Loucy (cell line): Measurements from ENCODE around the gene RAD52.

ENCODE experiments used
- H2AFZ ChIP-seq: fragments of 200-600 bp; sonication (generic); 2 replicates; pipeline ENCODE4 v1.6.0; 2016; ENCODE audit warnings: antibody characterized with exemption, mild to moderate bottlenecking, low read length, moderate library complexity
- H3F3A ChIP-seq: fragments of 200-600 bp; 2 replicates; pipeline ENCODE4 v1.6.0; 2016; ENCODE audit warnings: antibody characterized with exemption, low read depth, mild to moderate bottlenecking
- H3K27me3 ChIP-seq: fragments of 200-600 bp; sonication (generic); 2 replicates; pipeline ENCODE4 v1.6.1; 2014; ENCODE audit warnings: low read length, mild to moderate bottlenecking; ENCODE audit not compliant: insufficient read depth, poor library complexity, severe bottlenecking
- H3K36me3 ChIP-seq: fragments of 200-600 bp; sonication (generic); 2 replicates; pipeline ENCODE4 v1.6.1; 2016; ENCODE audit warnings: low read length; ENCODE audit not compliant: insufficient read depth
- H3K4me1 ChIP-seq: fragments of 200-600 bp; sonication (generic); 2 replicates; pipeline ENCODE4 v1.5.1; 2014; ENCODE audit warnings: low read length, mild to moderate bottlenecking; ENCODE audit not compliant: insufficient read depth, poor library complexity, severe bottlenecking
- H3K4me2 ChIP-seq: fragments of 200-600 bp; sonication (generic); 2 replicates; pipeline ENCODE4 v1.6.0; 2014; ENCODE audit warnings: antibody characterized with exemption, low read length, low read depth, mild to moderate bottlenecking; ENCODE audit not compliant: poor library complexity, severe bottlenecking
- H3K4me3 ChIP-seq: fragments of 200-600 bp; sonication (generic); 2 replicates; pipeline ENCODE4 v1.5.1; 2014; ENCODE audit warnings: low read length, mild to moderate bottlenecking, mixed read lengths; ENCODE audit not compliant: poor library complexity, severe bottlenecking
- H3K79me2 ChIP-seq: fragments of 200-600 bp; sonication (generic); 2 replicates; pipeline ENCODE4 v1.6.1; 2014; ENCODE audit warnings: low read length; ENCODE audit not compliant: insufficient read depth
- H3K9ac ChIP-seq: fragments of 200-600 bp; sonication (generic); 2 replicates; pipeline ENCODE4 v1.6.0; 2014; ENCODE audit warnings: mild to moderate bottlenecking, low read depth, low read length, moderate library complexity; ENCODE audit not compliant: poor library complexity, severe bottlenecking
- H3K9me2 ChIP-seq: fragments of 200-600 bp; sonication (generic); replicated peaks from 2 replicates; pipeline ENCODE4 v1.6.1; 2016; ENCODE audit warnings: low read depth, low read length, mixed read lengths
- H3K9me3 ChIP-seq: fragments of 200-600 bp; sonication (generic); 2 replicates; pipeline ENCODE4 v1.6.1; 2014; ENCODE audit warnings: mild to moderate bottlenecking, antibody characterized with exemption, low read length, low read depth; ENCODE audit not compliant: insufficient read depth
- H4K20me1 ChIP-seq: fragments of 200-600 bp; sonication (generic); 2 replicates; pipeline ENCODE4 v1.6.0; 2014; ENCODE audit warnings: antibody characterized with exemption, low read length, mild to moderate bottlenecking; ENCODE audit not compliant: insufficient read depth, poor library complexity, severe bottlenecking
- CTCF ChIP-seq: fragments of 200-600 bp; sonication (generic); conservative IDR thresholded peaks from 2 replicates; pipeline ENCODE4 v1.5.1; 2014; ENCODE audit warnings: mild to moderate bottlenecking, antibody characterized with exemption, low read length
- EZH2phosphoT487 ChIP-seq: fragments of 200-600 bp; IDR thresholded peaks from 2 replicates; pipeline ENCODE4 v1.6.1; 2018; ENCODE audit warnings: antibody characterized with exemption, mild to moderate bottlenecking, moderate library complexity, borderline replicate concordance

The RAD52 gene

DNA sequence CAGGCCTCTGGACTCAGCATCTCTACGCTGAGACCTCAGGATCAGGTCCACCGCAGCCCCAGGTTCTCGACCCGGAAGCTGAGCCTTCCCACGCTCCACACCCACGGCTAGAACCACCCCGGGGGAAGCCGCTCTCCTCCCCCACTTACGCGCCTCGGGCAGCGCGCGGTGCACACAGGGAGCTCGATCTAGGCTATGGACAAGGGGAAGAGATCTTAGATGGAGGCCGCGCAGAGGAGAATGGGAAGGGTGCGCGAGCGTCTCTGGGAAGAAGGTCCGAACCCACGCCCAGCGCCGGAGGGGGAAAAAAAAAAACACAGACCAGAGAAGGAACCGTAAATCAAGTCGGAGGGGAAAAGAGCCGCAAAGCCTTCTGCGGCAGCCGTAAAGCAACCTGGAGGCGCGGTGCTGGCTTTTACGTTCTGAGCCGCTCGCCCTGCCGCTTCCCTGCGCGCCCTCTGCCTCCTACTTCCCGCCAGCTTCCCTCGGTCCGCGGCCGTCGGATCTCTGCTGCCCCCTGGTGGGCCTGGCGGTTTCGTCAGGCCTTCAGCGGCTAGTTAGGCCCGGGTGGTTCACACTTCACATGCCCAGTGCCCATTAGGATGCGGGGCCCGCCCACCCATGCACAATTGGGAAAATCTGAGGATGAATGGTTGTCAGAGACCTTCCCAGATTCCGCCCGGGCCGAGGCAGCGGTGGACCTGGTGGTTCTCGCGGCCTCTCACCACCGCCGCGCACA, at the start of gene RAD52:
Gene RAD52, minus strand, starts transcription at position 242 of the 739 bp plus-strand sequence. CDS start 16,636 bp downstream, outside the sequence.
- H3K4me3 ChIP-seq: peak within 1 kb of the TSS; percentile 75
- peaks cover 31% of the 10 kb centered on the region for H3K79me2 ChIP-seq
- H3K9me3 ChIP-seq: no peaks in the 10 kb centered on the region
- H4K20me1 ChIP-seq: no peaks in the 10 kb centered on the region
- H3K9ac ChIP-seq: peak within 1 kb of the TSS; percentile 89
- H3K4me2 ChIP-seq: peak within 1 kb of the TSS; percentile 89
- no peaks in the 10 kb centered on the region for H3F3A ChIP-seq
- no peaks in the 10 kb centered on the region for H3K36me3 ChIP-seq
- H3K27me3 ChIP-seq: no peaks in the 10 kb centered on the region
- H3K4me1 ChIP-seq: peaks cover 13% of the 10 kb centered on the region
- TF ChIP-seq EZH2phosphoT487 (no peak), CTCF (peak; percentile 86)
- no peaks in the 10 kb centered on the region for H3K9me2 ChIP-seq
- peak within 1 kb of the TSS; percentile 77 for H2AFZ ChIP-seq

- TF ChIP-seq CTCF (no peak), EZH2phosphoT487 (no peak)
- no peaks in the 10 kb centered on the region for H3K27me3 ChIP-seq
- no peaks in the 10 kb centered on the region for H3K9me3 ChIP-seq
- no peak overlapping the region for H3K9ac ChIP-seq
- no peak overlapping the region for H2AFZ ChIP-seq
- H3F3A ChIP-seq: no peaks in the 10 kb centered on the region; the same call in 1 of the 2 replicates
- H3K36me3 ChIP-seq: peaks cover 7% of the 10 kb centered on the region; the same call in 1 of the 2 replicates
- H3K79me2 ChIP-seq: peaks cover 69% of the 10 kb centered on the region; the same call in 1 of the 2 replicates
- H4K20me1 ChIP-seq: peaks cover 7% of the 10 kb centered on the region
- H3K4me2 ChIP-seq: peak overlapping the region; percentile 8
- H3K4me1 ChIP-seq: peaks cover 7% of the 10 kb centered on the region
- no peaks in the 10 kb centered on the region for H3K9me2 ChIP-seq
- H3K4me3 ChIP-seq: no peak overlapping the region
Observed at GRCh38 chr12:998020-998874, 48.8 kb upstream of the RAD52 start.

GRCh38 chr12:997505-997904, 48.0 kb upstream of the RAD52 start:
- Histone ChIP-seq H4K20me1 (peaks cover 13% of the 10 kb centered on the region), H3K36me3 (peaks cover 7% of the 10 kb centered on the region; the same call in 1 of the 2 replicates), H3K27me3 (no peaks in the 10 kb centered on the region), H3K79me2 (peaks cover 73% of the 10 kb centered on the region; the same call in 1 of the 2 replicates), H3K9me2 (no peaks in the 10 kb centered on the region), H3K9me3 (no peaks in the 10 kb centered on the region), H2AFZ (no peak overlapping the region), H3K4me3 (no peak overlapping the region), H3K4me2 (peak overlapping the region; percentile 8), H3K4me1 (peaks cover 9% of the 10 kb centered on the region), H3F3A (no peaks in the 10 kb centered on the region; the same call in 1 of the 2 replicates), H3K9ac (no peak overlapping the region)
- no peak for TF ChIP-seq EZH2phosphoT487
- no peak for TF ChIP-seq CTCF
